Measurements from ENCODE around the gene TMED9.

DNA sequence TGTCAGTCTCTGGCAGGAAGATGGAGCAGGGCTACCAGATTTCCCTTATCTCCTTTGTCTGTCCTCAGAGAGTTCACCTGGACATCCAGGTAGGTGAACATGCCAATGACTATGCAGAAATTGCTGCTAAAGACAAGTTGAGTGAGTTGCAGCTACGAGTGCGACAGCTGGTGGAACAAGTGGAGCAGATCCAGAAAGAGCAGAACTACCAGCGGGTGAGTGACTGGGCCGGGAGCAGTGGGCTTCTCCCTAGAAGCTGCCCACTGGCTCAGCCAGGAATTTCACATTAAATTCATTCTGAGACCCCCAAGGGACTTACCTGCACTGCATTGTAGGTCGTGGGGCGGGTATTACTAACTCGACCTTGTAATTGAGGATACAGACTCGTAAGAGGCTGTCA is 2.1 kb downstream of the TMED9 start:
- TF ChIP-seq EZH2 (optimal IDR thresholded peaks at IDR 0.05; ENCODE audit: low read depth, low read length): no peak
- TF ChIP-seq, protein P1, sequence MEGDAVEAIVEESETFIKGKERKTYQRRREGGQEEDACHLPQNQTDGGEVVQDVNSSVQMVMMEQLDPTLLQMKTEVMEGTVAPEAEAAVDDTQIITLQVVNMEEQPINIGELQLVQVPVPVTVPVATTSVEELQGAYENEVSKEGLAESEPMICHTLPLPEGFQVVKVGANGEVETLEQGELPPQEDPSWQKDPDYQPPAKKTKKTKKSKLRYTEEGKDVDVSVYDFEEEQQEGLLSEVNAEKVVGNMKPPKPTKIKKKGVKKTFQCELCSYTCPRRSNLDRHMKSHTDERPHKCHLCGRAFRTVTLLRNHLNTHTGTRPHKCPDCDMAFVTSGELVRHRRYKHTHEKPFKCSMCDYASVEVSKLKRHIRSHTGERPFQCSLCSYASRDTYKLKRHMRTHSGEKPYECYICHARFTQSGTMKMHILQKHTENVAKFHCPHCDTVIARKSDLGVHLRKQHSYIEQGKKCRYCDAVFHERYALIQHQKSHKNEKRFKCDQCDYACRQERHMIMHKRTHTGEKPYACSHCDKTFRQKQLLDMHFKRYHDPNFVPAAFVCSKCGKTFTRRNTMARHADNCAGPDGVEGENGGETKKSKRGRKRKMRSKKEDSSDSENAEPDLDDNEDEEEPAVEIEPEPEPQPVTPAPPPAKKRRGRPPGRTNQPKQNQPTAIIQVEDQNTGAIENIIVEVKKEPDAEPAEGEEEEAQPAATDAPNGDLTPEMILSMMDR (IDR thresholded peaks at IDR 0.05; ENCODE audit: low read length): no peak
- TF ChIP-seq EZH2phosphoT487 (IDR thresholded peaks at IDR 0.05; ENCODE audit: low read length): no peak
